GM12864 (cell line): Measurements from ENCODE around the gene GPC5.

ENCODE experiments used
- DNase-seq: peaks from one replicate; pipeline ENCODE4 v3.0.0-alpha.2; 2011; ENCODE audit warnings: low read depth
- H3K4me3 ChIP-seq: 2 replicates; pipeline ENCODE4 v1.5.1; 2011; ENCODE audit warnings: mild to moderate bottlenecking, low read depth, low read length, control low read depth
- CTCF ChIP-seq: IDR thresholded peaks from 2 replicates; pipeline ENCODE4 v1.5.1; 2011; ENCODE audit warnings: low read depth, mild to moderate bottlenecking, moderate library complexity, low read length, control low read depth, inconsistent platforms; ENCODE audit errors: missing control alignments

Gene GPC5

GRCh38 chr13:91588541-91588940 is 190.1 kb downstream of the GPC5 start:
- TF ChIP-seq CTCF: no peak
- DNase-seq: no peak
- no peak overlapping the region for H3K4me3 ChIP-seq

GRCh38 chr13:91592056-91593014 is 193.9 kb downstream of the GPC5 start:
- no peak for TF ChIP-seq CTCF
- H3K4me3 ChIP-seq: no peak overlapping the region
- no peak for DNase-seq

- DNase-seq: no peak
- no peak for TF ChIP-seq CTCF
- H3K4me3 ChIP-seq: no peak overlapping the region
Observed at GRCh38 chr13:91593456-91593855, 195.0 kb downstream of the GPC5 start.

GRCh38 chr13:91594061-91594460 is 195.6 kb downstream of the GPC5 start:
- no peak for TF ChIP-seq CTCF
- no peak overlapping the region for H3K4me3 ChIP-seq
- DNase-seq: no peak

GRCh38 chr13:91595677-91596076 is 197.3 kb downstream of the GPC5 start:
- no peak for TF ChIP-seq CTCF
- DNase-seq: no peak
- no peak overlapping the region for H3K4me3 ChIP-seq

- no peak for TF ChIP-seq CTCF
- no peak for DNase-seq
- no peak overlapping the region for H3K4me3 ChIP-seq
Observed at GRCh38 chr13:91596842-91597241, 198.4 kb downstream of the GPC5 start.

- DNase-seq: no peak
- H3K4me3 ChIP-seq: no peak overlapping the region
- no peak for TF ChIP-seq CTCF
Observed at GRCh38 chr13:91598655-91599054, 200.2 kb downstream of the GPC5 start.
